GM23338 (cell line): Measurements from ENCODE around the gene HACE1. TPM values are rescaled to one million over a fixed set of nuclear protein-coding genes. Genes with fewer than 3 reads are reported as not detected.

ENCODE experiments used
- ATAC-seq: fragments of 200-7000 bp; cut with Tn5 transposase; 3 replicates; pipeline ENCODE4 v1.9.1; 2020
- DNase-seq: peaks from one replicate; pipeline ENCODE4 v3.0.0-alpha.2; 2015; ENCODE audit warnings: low spot score
- H2AFZ ChIP-seq: fragments of 200-600 bp; sonication (generic); 2 replicates; pipeline ENCODE4 v1.8.0; 2016; ENCODE audit warnings: antibody characterized with exemption, mild to moderate bottlenecking, moderate library complexity
- H3F3A ChIP-seq: fragments of 200-600 bp; sonication (generic); replicated peaks from 2 replicates; pipeline ENCODE4 v1.8.0; 2017; ENCODE audit warnings: antibody characterized with exemption, mixed run types, low read depth
- H3K27ac ChIP-seq: fragments of 200-600 bp; sonication (generic); 2 replicates; pipeline ENCODE4 v1.6.1; 2016; ENCODE audit warnings: low read depth
- H3K27me3 ChIP-seq: fragments of 200-600 bp; sonication (generic); 2 replicates; pipeline ENCODE4 v1.8.0; 2016; ENCODE audit warnings: mild to moderate bottlenecking, mixed run types, moderate library complexity; ENCODE audit not compliant: insufficient read depth
- H3K36me3 ChIP-seq: fragments of 200-600 bp; sonication (generic); 2 replicates; pipeline ENCODE4 v1.8.0; 2016; ENCODE audit warnings: mild to moderate bottlenecking; ENCODE audit not compliant: insufficient read depth
- H3K4me1 ChIP-seq: fragments of 200-600 bp; sonication (generic); 2 replicates; pipeline ENCODE4 v1.8.0; 2016; ENCODE audit warnings: mild to moderate bottlenecking, moderate library complexity; ENCODE audit not compliant: insufficient read depth
- H3K4me2 ChIP-seq: fragments of 200-600 bp; sonication (generic); 2 replicates; pipeline ENCODE4 v1.7.1; 2017; ENCODE audit warnings: mixed run types
- H3K4me3 ChIP-seq: fragments of 200-600 bp; sonication (generic); 2 replicates; pipeline ENCODE4 v1.6.1; 2016; ENCODE audit warnings: mixed run types
- H3K79me2 ChIP-seq: fragments of 200-600 bp; sonication (generic); replicated peaks from 2 replicates; pipeline ENCODE4 v1.8.0; 2017; ENCODE audit warnings: mild to moderate bottlenecking; ENCODE audit not compliant: insufficient read depth
- H3K9me2 ChIP-seq: fragments of 200-600 bp; sonication (generic); 2 replicates; pipeline ENCODE4 v1.8.0; 2017; ENCODE audit not compliant: insufficient read depth
- H4K20me1 ChIP-seq: fragments of 200-600 bp; sonication (generic); replicated peaks from 2 replicates; pipeline ENCODE4 v1.8.0; 2017; ENCODE audit warnings: mild to moderate bottlenecking; ENCODE audit not compliant: insufficient read depth
- H3K27ac Mint-ChIP-seq: 2 replicates; pipeline ENCODE4 v1.8.0; 2020; ENCODE audit warnings: inconsistent platforms, mild to moderate bottlenecking, moderate library complexity, mixed read lengths
- H3K27me3 Mint-ChIP-seq: 3 replicates; pipeline ENCODE4 v1.8.0; 2022; ENCODE audit warnings: low read depth, mild to moderate bottlenecking, moderate library complexity, mixed read lengths, inconsistent platforms; ENCODE audit not compliant: insufficient read depth, poor library complexity
- H3K36me3 Mint-ChIP-seq: 3 replicates; pipeline ENCODE4 v1.8.0; 2021; ENCODE audit warnings: low read depth, mild to moderate bottlenecking, inconsistent platforms, moderate library complexity, mixed read lengths
- H3K4me1 Mint-ChIP-seq: 3 replicates; pipeline ENCODE4 v1.8.0; 2020; ENCODE audit warnings: mild to moderate bottlenecking, inconsistent platforms, mixed read lengths
- H3K4me3 Mint-ChIP-seq: 3 replicates; pipeline ENCODE4 v1.8.0; 2021; ENCODE audit warnings: moderate library complexity, mild to moderate bottlenecking, inconsistent platforms, mixed read lengths
- H3K9me3 Mint-ChIP-seq: 3 replicates; pipeline ENCODE4 v1.8.0; 2020; ENCODE audit warnings: moderate library complexity, mild to moderate bottlenecking, inconsistent platforms, mixed read lengths
- CREB1 ChIP-seq: fragments of 250-450 bp; sonication (Bioruptor Pico); IDR thresholded peaks from 2 replicates; pipeline ENCODE4 v1.5.0; 2020; ENCODE audit warnings: low read depth, mild to moderate bottlenecking, moderate library complexity
- CTCF ChIP-seq, 2 experiments: fragments of 200-600 bp in 1 of 2; sonication (generic) in 1 of 2; conservative IDR thresholded peaks; 2 replicates each; pipeline versions ENCODE4 v1.5.1 to v1.6.1; 2016 to 2017; ENCODE audit warnings: antibody characterized with exemption in 2 of 2, low read depth in 2 of 2, mild to moderate bottlenecking in 2 of 2, moderate library complexity in 1 of 2
- EZH2 ChIP-seq: fragments of 200-600 bp; sonication (generic); IDR thresholded peaks from one replicate; pipeline ENCODE4 v1.8.0; 2017; ENCODE audit warnings: antibody characterized with exemption, mild to moderate bottlenecking, low read depth; ENCODE audit not compliant: unreplicated experiment
- EZH2phosphoT487 ChIP-seq: fragments of 200-600 bp; sonication (generic); IDR thresholded peaks from one replicate; pipeline ENCODE4 v1.8.1; 2018; ENCODE audit warnings: antibody characterized with exemption; ENCODE audit not compliant: unreplicated experiment
- JUNB ChIP-seq: IDR thresholded peaks from one replicate; pipeline ENCODE4 v1.6.1; 2016; ENCODE audit warnings: antibody characterized with exemption; ENCODE audit not compliant: unreplicated experiment
- NANOG ChIP-seq: IDR thresholded peaks from 2 replicates; pipeline ENCODE4 v1.6.1; 2016; ENCODE audit warnings: antibody characterized with exemption, borderline replicate concordance
- POLR2AphosphoS5 ChIP-seq: IDR thresholded peaks from 2 replicates; pipeline ENCODE4 v1.6.1; 2016; ENCODE audit warnings: antibody characterized with exemption, low read depth
- REST ChIP-seq: IDR thresholded peaks from one replicate; pipeline ENCODE4 v1.6.1; 2018; ENCODE audit warnings: antibody characterized with exemption; ENCODE audit not compliant: unreplicated experiment
- STAT1 ChIP-seq: IDR thresholded peaks from one replicate; pipeline ENCODE4 v1.6.1; 2016; ENCODE audit warnings: antibody characterized with exemption; ENCODE audit not compliant: unreplicated experiment
- ZNF114 ChIP-seq: fragments of 250-450 bp; sonication (Bioruptor Pico); IDR thresholded peaks from 2 replicates; pipeline ENCODE4 v1.5.0; 2020; ENCODE audit warnings: mild to moderate bottlenecking, moderate library complexity
- ZNF331 ChIP-seq: fragments of 250-450 bp; sonication (Bioruptor Pico); IDR thresholded peaks from 2 replicates; pipeline ENCODE4 v1.5.0; 2020; ENCODE audit warnings: low read depth, mild to moderate bottlenecking, moderate library complexity
- polyA plus RNA-seq: library from polyadenylated mRNA; unstranded; fragments of >200 nt; fragmentation: Nextera tagmentation; extraction: Ambion mirVana; gene quantifications from 2 replicates; pipeline ENCODE4 v1.2.1, GENCODE V29; 2016
- total RNA-seq: library from RNA; depleted of rRNA; stranded (reverse); fragments of >200 nt; shearing (Covaris generic); gene quantifications from 2 replicates; pipeline ENCODE4 v1.2.3, GENCODE V29; 2014
- TF ChIP-seq, protein P1 (sequence below): IDR thresholded peaks from 2 replicates; pipeline ENCODE4 v1.6.1; 2016; ENCODE audit warnings: antibody characterized with exemption
- TF ChIP-seq, protein P2 (sequence below): fragments of 250-450 bp; sonication (Bioruptor Pico); IDR thresholded peaks from 2 replicates; pipeline ENCODE4 v1.5.0; 2020; ENCODE audit warnings: mild to moderate bottlenecking, moderate library complexity

Gene HACE1
- total and polyA plus RNA-seq, 2 experiments from 2014 or later: 8.6 to 28.7 TPM

- Mint-ChIP-seq H3K36me3 (0 out of 3 replicates have a peak, but pooled peaks cover 3% of the 10 kb centered on the region), H3K4me1 (peaks cover 2% of the 10 kb centered on the region; the same call in 1 of the 3 replicates), H3K9me3 (peaks cover 4% of the 10 kb centered on the region; the same call in 1 of the 3 replicates), H3K4me3 (no peak overlapping the region), H3K27ac (no peak overlapping the region), H3K27me3 (no peaks in the 10 kb centered on the region)
- no peaks in the 10 kb centered on the region for H3K9me2 ChIP-seq
- TF ChIP-seq, protein P1, sequence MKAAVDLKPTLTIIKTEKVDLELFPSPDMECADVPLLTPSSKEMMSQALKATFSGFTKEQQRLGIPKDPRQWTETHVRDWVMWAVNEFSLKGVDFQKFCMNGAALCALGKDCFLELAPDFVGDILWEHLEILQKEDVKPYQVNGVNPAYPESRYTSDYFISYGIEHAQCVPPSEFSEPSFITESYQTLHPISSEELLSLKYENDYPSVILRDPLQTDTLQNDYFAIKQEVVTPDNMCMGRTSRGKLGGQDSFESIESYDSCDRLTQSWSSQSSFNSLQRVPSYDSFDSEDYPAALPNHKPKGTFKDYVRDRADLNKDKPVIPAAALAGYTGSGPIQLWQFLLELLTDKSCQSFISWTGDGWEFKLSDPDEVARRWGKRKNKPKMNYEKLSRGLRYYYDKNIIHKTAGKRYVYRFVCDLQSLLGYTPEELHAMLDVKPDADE: no peak
- no peak for TF ChIP-seq CREB1 (CRISPR knock-in tag)
- no peak for TF ChIP-seq ZNF331 (CRISPR knock-in tag)
- TF ChIP-seq EZH2phosphoT487: no peak
- no peak for TF ChIP-seq EZH2
- no peak for TF ChIP-seq POLR2AphosphoS5
- no peak for TF ChIP-seq CTCF (conservative IDR thresholded peaks at IDR 0.05; ENCODE audit: low read depth in 2 of 2)
- no peak for TF ChIP-seq REST
- TF ChIP-seq STAT1: no peak
- TF ChIP-seq JUNB: no peak
- TF ChIP-seq ZNF114: no peak
- no peak for TF ChIP-seq NANOG
- TF ChIP-seq, protein P2, sequence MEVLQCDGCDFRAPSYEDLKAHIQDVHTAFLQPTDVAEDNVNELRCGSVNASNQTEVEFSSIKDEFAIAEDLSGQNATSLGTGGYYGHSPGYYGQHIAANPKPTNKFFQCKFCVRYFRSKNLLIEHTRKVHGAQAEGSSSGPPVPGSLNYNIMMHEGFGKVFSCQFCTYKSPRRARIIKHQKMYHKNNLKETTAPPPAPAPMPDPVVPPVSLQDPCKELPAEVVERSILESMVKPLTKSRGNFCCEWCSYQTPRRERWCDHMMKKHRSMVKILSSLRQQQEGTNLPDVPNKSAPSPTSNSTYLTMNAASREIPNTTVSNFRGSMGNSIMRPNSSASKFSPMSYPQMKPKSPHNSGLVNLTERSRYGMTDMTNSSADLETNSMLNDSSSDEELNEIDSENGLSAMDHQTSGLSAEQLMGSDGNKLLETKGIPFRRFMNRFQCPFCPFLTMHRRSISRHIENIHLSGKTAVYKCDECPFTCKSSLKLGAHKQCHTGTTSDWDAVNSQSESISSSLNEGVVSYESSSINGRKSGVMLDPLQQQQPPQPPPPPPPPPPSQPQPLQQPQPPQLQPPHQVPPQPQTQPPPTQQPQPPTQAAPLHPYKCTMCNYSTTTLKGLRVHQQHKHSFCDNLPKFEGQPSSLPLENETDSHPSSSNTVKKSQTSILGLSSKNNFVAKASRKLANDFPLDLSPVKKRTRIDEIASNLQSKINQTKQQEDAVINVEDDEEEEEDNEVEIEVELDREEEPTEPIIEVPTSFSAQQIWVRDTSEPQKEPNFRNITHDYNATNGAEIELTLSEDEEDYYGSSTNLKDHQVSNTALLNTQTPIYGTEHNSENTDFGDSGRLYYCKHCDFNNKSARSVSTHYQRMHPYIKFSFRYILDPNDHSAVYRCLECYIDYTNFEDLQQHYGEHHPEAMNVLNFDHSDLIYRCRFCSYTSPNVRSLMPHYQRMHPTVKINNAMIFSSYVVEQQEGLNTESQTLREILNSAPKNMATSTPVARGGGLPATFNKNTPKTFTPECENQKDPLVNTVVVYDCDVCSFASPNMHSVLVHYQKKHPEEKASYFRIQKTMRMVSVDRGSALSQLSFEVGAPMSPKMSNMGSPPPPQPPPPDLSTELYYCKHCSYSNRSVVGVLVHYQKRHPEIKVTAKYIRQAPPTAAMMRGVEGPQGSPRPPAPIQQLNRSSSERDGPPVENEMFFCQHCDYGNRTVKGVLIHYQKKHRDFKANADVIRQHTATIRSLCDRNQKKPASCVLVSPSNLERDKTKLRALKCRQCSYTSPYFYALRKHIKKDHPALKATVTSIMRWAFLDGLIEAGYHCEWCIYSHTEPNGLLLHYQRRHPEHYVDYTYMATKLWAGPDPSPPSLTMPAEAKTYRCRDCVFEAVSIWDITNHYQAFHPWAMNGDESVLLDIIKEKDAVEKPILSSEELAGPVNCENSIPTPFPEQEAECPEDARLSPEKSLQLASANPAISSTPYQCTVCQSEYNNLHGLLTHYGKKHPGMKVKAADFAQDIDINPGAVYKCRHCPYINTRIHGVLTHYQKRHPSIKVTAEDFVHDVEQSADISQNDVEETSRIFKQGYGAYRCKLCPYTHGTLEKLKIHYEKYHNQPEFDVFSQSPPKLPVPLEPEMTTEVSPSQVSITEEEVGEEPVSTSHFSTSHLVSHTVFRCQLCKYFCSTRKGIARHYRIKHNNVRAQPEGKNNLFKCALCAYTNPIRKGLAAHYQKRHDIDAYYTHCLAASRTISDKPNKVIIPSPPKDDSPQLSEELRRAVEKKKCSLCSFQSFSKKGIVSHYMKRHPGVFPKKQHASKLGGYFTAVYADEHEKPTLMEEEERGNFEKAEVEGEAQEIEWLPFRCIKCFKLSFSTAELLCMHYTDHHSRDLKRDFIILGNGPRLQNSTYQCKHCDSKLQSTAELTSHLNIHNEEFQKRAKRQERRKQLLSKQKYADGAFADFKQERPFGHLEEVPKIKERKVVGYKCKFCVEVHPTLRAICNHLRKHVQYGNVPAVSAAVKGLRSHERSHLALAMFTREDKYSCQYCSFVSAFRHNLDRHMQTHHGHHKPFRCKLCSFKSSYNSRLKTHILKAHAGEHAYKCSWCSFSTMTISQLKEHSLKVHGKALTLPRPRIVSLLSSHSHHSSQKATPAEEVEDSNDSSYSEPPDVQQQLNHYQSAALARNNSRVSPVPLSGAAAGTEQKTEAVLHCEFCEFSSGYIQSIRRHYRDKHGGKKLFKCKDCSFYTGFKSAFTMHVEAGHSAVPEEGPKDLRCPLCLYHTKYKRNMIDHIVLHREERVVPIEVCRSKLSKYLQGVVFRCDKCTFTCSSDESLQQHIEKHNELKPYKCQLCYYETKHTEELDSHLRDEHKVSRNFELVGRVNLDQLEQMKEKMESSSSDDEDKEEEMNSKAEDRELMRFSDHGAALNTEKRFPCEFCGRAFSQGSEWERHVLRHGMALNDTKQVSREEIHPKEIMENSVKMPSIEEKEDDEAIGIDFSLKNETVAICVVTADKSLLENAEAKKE: no peak
- DNase-seq: no peak
- H2AFZ ChIP-seq: no peak overlapping the region
- no peak overlapping the region for H3K27ac ChIP-seq
- H4K20me1 ChIP-seq: no peaks in the 10 kb centered on the region
- H3K79me2 ChIP-seq: no peaks in the 10 kb centered on the region
- H3F3A ChIP-seq: no peaks in the 10 kb centered on the region
- H3K36me3 ChIP-seq: no peaks in the 10 kb centered on the region
- no peaks in the 10 kb centered on the region for H3K27me3 ChIP-seq
- H3K4me1 ChIP-seq: no peaks in the 10 kb centered on the region
- no peak for ATAC-seq
- no peak overlapping the region for H3K4me2 ChIP-seq
- no peak overlapping the region for H3K4me3 ChIP-seq
Observed at GRCh38 chr6:104710543-104711335, 149.0 kb downstream of the HACE1 start.
